Measurements from ENCODE around the gene ADAD2.

DNA sequence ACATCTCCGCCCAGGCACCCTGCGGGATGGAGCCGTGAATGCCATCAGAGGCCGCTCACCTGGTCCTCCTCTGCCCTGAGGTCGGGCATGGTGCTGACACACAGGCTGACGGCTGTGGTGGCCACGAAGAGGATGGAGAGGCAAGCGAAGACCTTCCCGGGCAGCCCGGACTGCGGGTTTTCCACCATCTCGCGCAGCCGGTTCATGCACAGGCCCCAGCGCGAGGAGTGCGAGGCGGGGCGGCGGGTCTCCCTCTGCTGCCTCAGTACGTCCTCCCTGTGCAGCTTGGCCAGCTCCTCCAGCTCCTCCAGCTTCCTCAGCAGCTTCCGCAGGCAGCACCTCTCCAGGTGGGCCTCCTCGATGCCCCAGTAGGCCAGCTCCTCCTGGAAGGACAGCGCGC is 45.7 kb downstream of the ADAD2 start:
- TF ChIP-seq POLR2AphosphoS5 (IDR thresholded peaks at IDR 0.05; ENCODE audit: low read depth, low read length), result no peak
- TF ChIP-seq POLR2A (IDR thresholded peaks at IDR 0.05; ENCODE audit: low read depth, low read length), result no peak

All from GM12892 (cell line).